ENCODE data around the gene TRABD2B. TPM values are rescaled to one million over a fixed set of nuclear protein-coding genes. Genes with fewer than 3 reads are reported as not detected.

The TRABD2B gene
- total RNA-seq, 2 donors from 2014 or later, result 1.1 to 2.1 TPM

- Histone ChIP-seq H3K36me3 (no peaks in the 10 kb centered on the region), H3K27ac (no peak overlapping the region), H3K4me3 (no peak overlapping the region), H3K27me3 (replicated peaks; ENCODE audit: insufficient read depth) (peaks cover 10% of the 10 kb centered on the region), H3K9me3 (no peaks in the 10 kb centered on the region), H3K4me1 (replicated peaks) (no peaks in the 10 kb centered on the region)
- WGBS, result 74% methylated on average over 8 of the region's 8 CpGs
- intact Hi-C loops (cut with DNase I), result loop anchor here (5.0 to 10.0 kb wide), 2 partner anchors 295 to 392 kb away; partner anchors contain the start of gene CMPK1
- TF ChIP-seq, protein P1, sequence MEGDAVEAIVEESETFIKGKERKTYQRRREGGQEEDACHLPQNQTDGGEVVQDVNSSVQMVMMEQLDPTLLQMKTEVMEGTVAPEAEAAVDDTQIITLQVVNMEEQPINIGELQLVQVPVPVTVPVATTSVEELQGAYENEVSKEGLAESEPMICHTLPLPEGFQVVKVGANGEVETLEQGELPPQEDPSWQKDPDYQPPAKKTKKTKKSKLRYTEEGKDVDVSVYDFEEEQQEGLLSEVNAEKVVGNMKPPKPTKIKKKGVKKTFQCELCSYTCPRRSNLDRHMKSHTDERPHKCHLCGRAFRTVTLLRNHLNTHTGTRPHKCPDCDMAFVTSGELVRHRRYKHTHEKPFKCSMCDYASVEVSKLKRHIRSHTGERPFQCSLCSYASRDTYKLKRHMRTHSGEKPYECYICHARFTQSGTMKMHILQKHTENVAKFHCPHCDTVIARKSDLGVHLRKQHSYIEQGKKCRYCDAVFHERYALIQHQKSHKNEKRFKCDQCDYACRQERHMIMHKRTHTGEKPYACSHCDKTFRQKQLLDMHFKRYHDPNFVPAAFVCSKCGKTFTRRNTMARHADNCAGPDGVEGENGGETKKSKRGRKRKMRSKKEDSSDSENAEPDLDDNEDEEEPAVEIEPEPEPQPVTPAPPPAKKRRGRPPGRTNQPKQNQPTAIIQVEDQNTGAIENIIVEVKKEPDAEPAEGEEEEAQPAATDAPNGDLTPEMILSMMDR (IDR thresholded peaks at IDR 0.05), result no peak
- TF ChIP-seq POLR2A (IDR thresholded peaks at IDR 0.05) (no peak), POLR2AphosphoS5 (IDR thresholded peaks at IDR 0.05) (no peak)
- DNase-seq (ENCODE audit: low spot score), result no peak
These were observed 270.0 kb downstream of the TRABD2B start for GRCh38 chr1:47727051-47727696.

DNA sequence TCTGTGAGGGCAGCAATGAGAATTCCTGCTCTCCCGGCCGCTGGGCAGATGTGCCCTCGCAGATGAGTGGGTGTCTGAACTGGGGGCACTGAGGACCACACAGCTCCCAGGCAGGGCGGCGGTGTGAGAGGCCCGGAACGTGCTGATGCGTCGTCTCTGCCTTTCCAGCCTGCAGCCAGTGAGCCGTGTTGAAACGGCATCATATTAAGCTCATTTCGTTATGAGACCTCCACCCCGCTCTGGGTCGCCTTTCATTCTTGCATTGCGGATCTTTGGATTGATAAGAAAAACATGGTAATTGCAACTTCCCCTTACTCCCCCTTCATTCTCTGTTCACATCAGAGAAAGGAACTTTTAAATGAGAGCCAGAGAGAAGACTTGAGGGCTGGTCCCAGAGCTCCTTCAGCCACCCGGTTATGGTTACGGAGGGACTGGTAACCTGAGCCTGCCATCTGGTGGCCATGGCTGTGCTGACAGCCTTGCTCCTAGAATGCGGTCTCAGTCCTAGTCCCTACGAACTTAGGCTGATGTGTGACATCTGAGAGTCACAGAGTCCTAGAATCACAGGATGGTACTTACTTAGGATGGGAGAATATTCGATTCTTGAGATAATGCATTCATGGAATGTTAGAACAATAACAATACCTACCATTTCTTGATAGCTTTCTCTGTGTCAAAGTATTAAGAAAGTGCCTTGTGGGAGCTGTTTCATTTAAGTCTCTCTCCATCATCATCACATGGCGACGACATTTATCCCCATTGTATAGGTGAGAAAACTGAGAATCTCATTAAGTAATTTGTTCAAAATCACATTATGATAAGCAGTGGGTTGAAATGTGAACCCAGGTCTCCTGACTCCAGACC, 271.0 kb downstream of the TRABD2B start:
- H3K36me3 ChIP-seq, result no peaks in the 10 kb centered on the region
- no peak overlapping the region for H3K4me3 ChIP-seq
- H3K4me1 ChIP-seq (replicated peaks), result no peaks in the 10 kb centered on the region
- H3K27me3 ChIP-seq (replicated peaks; ENCODE audit: insufficient read depth), result peaks cover 11% of the 10 kb centered on the region
- WGBS, result 10% methylated on average over 22 of the region's 22 CpGs
- DNase-seq (ENCODE audit: low spot score), result peak; percentile 71
- intact Hi-C loops (cut with DNase I), result loop anchor here (5.0 to 10.0 kb wide), 2 partner anchors 294 to 391 kb away; partner anchors contain the start of gene CMPK1
- no peak overlapping the region for H3K27ac ChIP-seq
- no peak for TF ChIP-seq POLR2A (IDR thresholded peaks at IDR 0.05)
- TF ChIP-seq POLR2AphosphoS5 (IDR thresholded peaks at IDR 0.05), result peak; percentile 13
- TF ChIP-seq, protein P1 (IDR thresholded peaks at IDR 0.05), result peak; percentile 70 to 90 (median 77)
- H3K9me3 ChIP-seq, result no peaks in the 10 kb centered on the region

GRCh38 chr1:47725511-47725991, 271.6 kb downstream of the TRABD2B start:
- Histone ChIP-seq H3K36me3 (no peaks in the 10 kb centered on the region), H3K4me1 (replicated peaks) (no peaks in the 10 kb centered on the region), H3K27ac (no peak overlapping the region), H3K27me3 (replicated peaks; ENCODE audit: insufficient read depth) (peaks cover 15% of the 10 kb centered on the region), H3K9me3 (no peaks in the 10 kb centered on the region), H3K4me3 (no peak overlapping the region)
- intact Hi-C loops (cut with DNase I), result loop anchor here (5.0 to 10.0 kb wide), 2 partner anchors 293 to 391 kb away; partner anchors contain the start of gene CMPK1
- DNase-seq (ENCODE audit: low spot score), result no peak
- TF ChIP-seq POLR2A (IDR thresholded peaks at IDR 0.05), result no peak
- no peak for TF ChIP-seq POLR2AphosphoS5 (IDR thresholded peaks at IDR 0.05)
- TF ChIP-seq, protein P1 (IDR thresholded peaks at IDR 0.05), result no peak
- WGBS, result 26% methylated on average over 13 of the region's 13 CpGs

DNA sequence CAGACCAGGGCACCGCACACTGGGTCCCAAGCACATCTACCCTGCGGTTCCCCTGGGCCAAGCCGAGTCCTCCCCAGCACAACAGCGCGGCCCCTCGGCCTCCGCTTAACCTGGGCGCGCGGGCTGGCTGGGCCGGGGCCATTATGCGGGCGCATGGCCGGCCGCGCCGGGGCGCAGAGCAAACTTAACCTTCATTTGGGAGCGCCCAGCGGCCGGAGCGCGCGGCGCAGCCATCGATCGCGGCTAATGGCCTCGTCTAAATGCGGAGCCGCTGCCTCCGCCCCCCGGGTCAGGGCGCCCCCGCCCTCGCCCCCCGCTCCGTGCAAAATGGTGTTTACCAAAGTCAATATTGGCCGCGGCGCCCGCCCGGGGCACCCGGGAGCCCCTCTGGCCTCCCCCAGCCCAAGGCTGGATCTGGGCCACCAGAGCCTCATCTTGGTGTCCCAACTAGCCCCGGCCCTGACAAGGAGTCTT, 272.1 kb downstream of the TRABD2B start:
- TF ChIP-seq, protein P1 (IDR thresholded peaks at IDR 0.05), result no peak
- TF ChIP-seq POLR2AphosphoS5 (IDR thresholded peaks at IDR 0.05) (no peak), POLR2A (IDR thresholded peaks at IDR 0.05) (no peak)
- intact Hi-C loops (cut with DNase I), result loop anchor here (5.0 to 10.0 kb wide), 2 partner anchors 293 to 390 kb away; partner anchors contain the start of gene CMPK1
- H3K4me1 ChIP-seq (replicated peaks), result no peaks in the 10 kb centered on the region
- H3K27me3 ChIP-seq (replicated peaks; ENCODE audit: insufficient read depth), result peaks cover 15% of the 10 kb centered on the region
- H3K4me3 ChIP-seq, result no peak overlapping the region
- no peaks in the 10 kb centered on the region for H3K36me3 ChIP-seq
- H3K9me3 ChIP-seq, result no peaks in the 10 kb centered on the region
- WGBS, result 10% methylated on average over 22 of the region's 45 CpGs
- DNase-seq (ENCODE audit: low spot score), result no peak
- H3K27ac ChIP-seq, result no peak overlapping the region

Data from prostate gland (tissue), 2 donors.